Smooth muscle cell (in vitro differentiated cells): Measurements from ENCODE around the gene PRKAB1. TPM values are rescaled to one million over a fixed set of nuclear protein-coding genes. Genes with fewer than 3 reads are reported as not detected.

Source experiments
- DNase-seq: peaks from one replicate; lab custom pipeline; 2025; ENCODE audit not compliant: unreplicated experiment; lab: John Stamatoyannopoulos, UW
- H2AFZ ChIP-seq: fragments of 200-600 bp; sonication (generic); 2 replicates; pipeline ENCODE4 v1.6.0; 2016; ENCODE audit warnings: antibody characterized with exemption, low read depth, mild to moderate bottlenecking
- H3F3A ChIP-seq: fragments of 200-600 bp; sonication (generic); 2 replicates; pipeline ENCODE4 v1.6.0; 2017; ENCODE audit warnings: antibody characterized with exemption, low read depth
- H3K27ac ChIP-seq: fragments of 200-600 bp; sonication (generic); 2 replicates; pipeline ENCODE4 v1.5.1; 2016; ENCODE audit warnings: low read depth, mild to moderate bottlenecking
- H3K27me3 ChIP-seq: fragments of 200-600 bp; sonication (generic); 2 replicates; pipeline ENCODE4 v1.6.1; 2016; ENCODE audit warnings: low read depth, mild to moderate bottlenecking
- H3K36me3 ChIP-seq: fragments of 200-600 bp; sonication (generic); 2 replicates; pipeline ENCODE4 v1.5.1; 2016; ENCODE audit warnings: low read depth
- H3K4me1 ChIP-seq: fragments of 200-600 bp; sonication (generic); 2 replicates; pipeline ENCODE4 v1.5.1; 2016; ENCODE audit warnings: low read depth
- H3K4me2 ChIP-seq: fragments of 200-600 bp; sonication (generic); 2 replicates; pipeline ENCODE4 v1.6.0; 2016; ENCODE audit warnings: mild to moderate bottlenecking
- H3K4me3 ChIP-seq: fragments of 200-600 bp; sonication (generic); 2 replicates; pipeline ENCODE4 v1.5.1; 2016; ENCODE audit warnings: mild to moderate bottlenecking
- H3K79me2 ChIP-seq: fragments of 200-600 bp; sonication (generic); 2 replicates; pipeline ENCODE4 v1.6.0; 2016; ENCODE audit warnings: low read depth, mild to moderate bottlenecking
- H3K9ac ChIP-seq: fragments of 200-600 bp; sonication (generic); 2 replicates; pipeline ENCODE4 v1.6.0; 2016; ENCODE audit warnings: low read depth
- H3K9me3 ChIP-seq: fragments of 200-600 bp; sonication (generic); replicated peaks from 2 replicates; pipeline ENCODE4 v1.5.1; 2016; ENCODE audit warnings: low read depth
- H4K20me1 ChIP-seq: fragments of 200-600 bp; sonication (generic); 2 replicates; pipeline ENCODE4 v1.6.0; 2016; ENCODE audit warnings: low read depth
- WGBS: methylation state at CpG from one replicate; pipeline ENCODE4 v1.1.7; 2016; ENCODE audit warnings: low lambda C conversion rate; 5-methylcytosine and 5-hydroxymethylcytosine counted together
- polyA plus RNA-seq: library from polyadenylated mRNA; unstranded; fragments of >200 nt; fragmentation: Nextera tagmentation; extraction: Ambion mirVana; gene quantifications from 2 replicates; pipeline ENCODE4 v1.2.1, GENCODE V29; 2016
- total RNA-seq: library from RNA; depleted of rRNA; stranded (reverse); fragments of >200 nt; gene quantifications from 2 replicates; pipeline ENCODE4 v1.2.3, GENCODE V29; 2014
- TF ChIP-seq, protein P1 (sequence below): fragments of 200-600 bp; sonication (generic); IDR thresholded peaks from 2 replicates; pipeline ENCODE4 v1.5.1; 2017; ENCODE audit warnings: borderline replicate concordance, mild to moderate bottlenecking, antibody characterized with exemption; ENCODE audit not compliant: insufficient read depth, poor library complexity, severe bottlenecking

The PRKAB1 gene
- total and polyA plus RNA-seq, 2 experiments from 2014 or later, result 24.7 to 26.0 TPM

DNA sequence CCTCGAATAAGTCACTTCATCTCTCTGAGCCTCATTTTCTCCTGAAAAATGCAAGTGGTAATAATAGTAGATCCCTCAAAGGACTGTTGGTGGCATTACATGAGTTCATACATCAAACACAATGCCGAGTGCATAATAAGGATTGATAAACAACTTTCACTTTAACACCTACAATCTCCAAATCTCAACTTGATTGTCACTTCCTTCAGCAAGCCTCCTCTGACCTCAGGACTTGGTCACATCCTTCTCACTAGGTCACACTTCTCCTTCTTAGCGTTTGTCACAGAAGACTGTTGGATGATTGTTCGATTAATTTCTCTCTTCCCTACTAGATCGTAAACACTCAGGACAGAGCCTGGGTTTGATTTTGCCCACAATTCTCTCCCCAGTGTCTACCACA, 7.9 kb upstream of the PRKAB1 start:
- no peaks in the 10 kb centered on the region for H3K79me2 ChIP-seq
- no peaks in the 10 kb centered on the region for H3K9me3 ChIP-seq
- TF ChIP-seq, protein P1, sequence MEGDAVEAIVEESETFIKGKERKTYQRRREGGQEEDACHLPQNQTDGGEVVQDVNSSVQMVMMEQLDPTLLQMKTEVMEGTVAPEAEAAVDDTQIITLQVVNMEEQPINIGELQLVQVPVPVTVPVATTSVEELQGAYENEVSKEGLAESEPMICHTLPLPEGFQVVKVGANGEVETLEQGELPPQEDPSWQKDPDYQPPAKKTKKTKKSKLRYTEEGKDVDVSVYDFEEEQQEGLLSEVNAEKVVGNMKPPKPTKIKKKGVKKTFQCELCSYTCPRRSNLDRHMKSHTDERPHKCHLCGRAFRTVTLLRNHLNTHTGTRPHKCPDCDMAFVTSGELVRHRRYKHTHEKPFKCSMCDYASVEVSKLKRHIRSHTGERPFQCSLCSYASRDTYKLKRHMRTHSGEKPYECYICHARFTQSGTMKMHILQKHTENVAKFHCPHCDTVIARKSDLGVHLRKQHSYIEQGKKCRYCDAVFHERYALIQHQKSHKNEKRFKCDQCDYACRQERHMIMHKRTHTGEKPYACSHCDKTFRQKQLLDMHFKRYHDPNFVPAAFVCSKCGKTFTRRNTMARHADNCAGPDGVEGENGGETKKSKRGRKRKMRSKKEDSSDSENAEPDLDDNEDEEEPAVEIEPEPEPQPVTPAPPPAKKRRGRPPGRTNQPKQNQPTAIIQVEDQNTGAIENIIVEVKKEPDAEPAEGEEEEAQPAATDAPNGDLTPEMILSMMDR, result no peak
- H3K4me2 ChIP-seq, result no peak overlapping the region
- no peak overlapping the region for H2AFZ ChIP-seq
- no peaks in the 10 kb centered on the region for H4K20me1 ChIP-seq
- no peak overlapping the region for H3K27ac ChIP-seq
- no peak overlapping the region for H3K4me3 ChIP-seq
- peaks cover 15% of the 10 kb centered on the region for H3K27me3 ChIP-seq
- 82% methylated on average over 5 of the region's 5 CpGs for WGBS
- no peaks in the 10 kb centered on the region for H3F3A ChIP-seq
- no peak overlapping the region for H3K9ac ChIP-seq
- no peaks in the 10 kb centered on the region for H3K4me1 ChIP-seq
- H3K36me3 ChIP-seq, result no peaks in the 10 kb centered on the region
- DNase-seq, result no peak

DNA sequence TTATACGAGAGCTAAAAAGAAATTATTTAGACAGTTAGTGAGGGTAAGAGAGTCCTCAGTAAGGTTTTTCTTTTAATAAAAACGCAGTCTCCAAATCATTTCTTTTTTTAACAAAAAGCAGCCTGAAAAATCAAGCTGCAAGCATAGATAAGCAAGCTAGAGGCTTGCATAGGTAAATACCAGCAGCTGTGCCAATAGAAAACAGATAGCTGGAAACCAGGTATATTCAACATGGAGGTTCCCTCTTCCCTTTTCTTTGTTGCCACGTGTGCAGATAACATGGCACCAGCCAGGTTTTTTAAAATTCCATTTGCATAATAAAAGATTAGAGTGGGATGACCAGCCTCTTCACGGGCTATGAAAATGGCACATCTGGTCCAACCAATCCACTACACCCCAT, 6.1 kb upstream of the PRKAB1 start:
- Histone ChIP-seq H3K27me3 (peaks cover 15% of the 10 kb centered on the region), H3K27ac (no peak overlapping the region), H3K4me1 (no peaks in the 10 kb centered on the region), H2AFZ (no peak overlapping the region), H3F3A (no peaks in the 10 kb centered on the region), H3K4me2 (no peak overlapping the region), H3K9me3 (no peaks in the 10 kb centered on the region), H4K20me1 (no peaks in the 10 kb centered on the region), H3K4me3 (no peak overlapping the region), H3K36me3 (no peaks in the 10 kb centered on the region), H3K79me2 (no peaks in the 10 kb centered on the region), H3K9ac (no peak overlapping the region)
- WGBS, result 66% methylated on average over 4 of the region's 4 CpGs
- no peak for DNase-seq
- TF ChIP-seq, protein P1, result no peak

DNA sequence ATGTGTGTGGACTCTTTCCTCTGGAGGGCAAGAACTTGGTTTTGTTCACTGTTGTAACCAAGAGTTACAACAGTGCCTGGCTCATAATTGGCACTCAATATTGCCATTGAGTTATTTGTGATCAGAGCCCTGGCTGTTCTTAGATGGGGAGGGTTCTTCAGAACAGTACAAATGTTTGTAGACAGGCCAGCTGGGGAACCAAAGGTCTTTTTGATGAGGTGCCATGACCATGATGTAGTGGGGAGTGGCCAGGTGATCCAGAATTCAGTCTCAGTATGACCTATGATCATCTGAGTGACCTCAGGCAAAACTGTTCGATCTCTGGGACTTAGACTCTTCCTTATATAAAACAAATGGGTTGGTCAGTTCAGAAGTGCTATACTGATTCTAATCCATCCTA, 3.3 kb upstream of the PRKAB1 start:
- Histone ChIP-seq H3K4me3 (no peak overlapping the region), H4K20me1 (no peaks in the 10 kb centered on the region), H3K27ac (no peak overlapping the region), H3K9me3 (no peaks in the 10 kb centered on the region), H3K4me2 (no peak overlapping the region), H3K27me3 (peaks cover 15% of the 10 kb centered on the region), H3K9ac (no peak overlapping the region), H3K79me2 (peaks cover 7% of the 10 kb centered on the region), H3K4me1 (peaks cover 11% of the 10 kb centered on the region), H2AFZ (no peak overlapping the region), H3K36me3 (no peaks in the 10 kb centered on the region), H3F3A (peaks cover 7% of the 10 kb centered on the region)
- WGBS, result 83% methylated on average over 1 of the region's 1 CpG
- TF ChIP-seq, protein P1, result no peak
- no peak for DNase-seq

DNA sequence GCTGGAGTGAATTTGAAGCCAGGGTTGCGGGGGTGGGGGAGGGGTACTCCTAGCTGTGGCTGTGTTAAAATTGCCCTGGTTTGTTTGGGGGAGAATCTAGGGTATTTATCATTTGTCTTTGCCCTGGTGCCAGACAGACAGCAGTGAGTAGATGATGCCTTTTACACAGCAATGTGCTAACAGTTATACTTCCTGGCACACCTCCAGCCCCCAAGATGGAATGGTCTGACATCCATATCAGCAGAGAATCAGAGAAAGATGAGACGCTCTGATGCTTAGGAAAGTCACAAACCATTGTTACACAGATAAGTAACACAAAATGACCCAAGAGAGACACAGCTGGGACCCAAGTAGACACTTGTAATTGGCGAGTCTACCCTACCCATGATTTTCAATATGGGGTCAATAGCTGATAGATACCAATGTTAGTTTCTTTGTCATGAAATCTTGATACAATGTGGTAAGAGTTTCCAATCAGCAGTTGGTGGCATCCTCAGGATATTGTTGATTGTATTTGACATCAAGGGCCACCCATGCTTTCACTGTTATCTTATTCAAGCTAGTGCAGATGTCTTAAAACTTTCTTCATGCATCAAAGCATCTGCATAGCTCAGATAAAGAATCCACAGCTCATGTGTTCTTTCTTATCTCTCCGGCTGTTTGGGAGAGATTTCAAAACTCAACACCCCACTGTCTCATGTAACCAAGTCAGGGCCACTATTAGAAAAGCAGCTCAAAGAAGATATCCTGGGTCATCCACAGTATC, 2.6 kb upstream of the PRKAB1 start:
- TF ChIP-seq, protein P1, result no peak
- Histone ChIP-seq H3K79me2 (peaks cover 7% of the 10 kb centered on the region), H3K4me2 (no peak overlapping the region), H3K27me3 (peaks cover 12% of the 10 kb centered on the region), H3K27ac (no peak overlapping the region), H3K9ac (no peak overlapping the region), H3K4me3 (no peak overlapping the region), H4K20me1 (peaks cover 3% of the 10 kb centered on the region), H3K9me3 (no peaks in the 10 kb centered on the region), H3F3A (peaks cover 7% of the 10 kb centered on the region), H3K4me1 (peaks cover 11% of the 10 kb centered on the region), H2AFZ (no peak overlapping the region), H3K36me3 (no peaks in the 10 kb centered on the region)
- no peak for DNase-seq
- WGBS, result 76% methylated on average over 4 of the region's 4 CpGs
